K562 (cell line): ENCODE data around the gene MILR1. TPM values are rescaled to one million over a fixed set of nuclear protein-coding genes. Genes with fewer than 3 reads are reported as not detected.
A peak's percentile ranks its signal among the peaks of the same experiment; 100 is the strongest.

ENCODE experiments used
- BMI1 ChIP-seq: fragments of 150-350 bp; IDR thresholded peaks from 2 replicates; pipeline ENCODE4 v1.6.1; 2014; ENCODE audit warnings: low read length
- EZH2 ChIP-seq: IDR thresholded peaks from 2 replicates; pipeline ENCODE4 v1.6.1; 2012; ENCODE audit warnings: low read depth, mild to moderate bottlenecking, inconsistent platforms, low read length, borderline replicate concordance
- FUS ChIP-seq: fragments of 200-400 bp; formaldehyde crosslinking; optimal IDR thresholded peaks from 2 replicates; pipeline ENCODE3; 2017; ENCODE audit warnings: low read depth, low read length
- JUN ChIP-seq, 2 experiments: sonication (generic) in 1 of 2; formaldehyde crosslinking in 1 of 2; IDR thresholded peaks; 2 replicates each; pipeline versions ENCODE4 v1.6.1 to v1.8.0; 2012 to 2022; ENCODE audit warnings: borderline replicate concordance in 2 of 2, mild to moderate bottlenecking in 2 of 2, improper control_type of control experiment in 1 of 2, low read depth in 1 of 2, low read length in 1 of 2, missing genetic modification reagents in 1 of 2
- MTA3 ChIP-seq: fragments of 450-650 bp; formaldehyde crosslinking; IDR thresholded peaks from 2 replicates; pipeline ENCODE4 v1.6.1; 2017; ENCODE audit warnings: mild to moderate bottlenecking, borderline replicate concordance
- NR1H2 ChIP-seq: sonication (generic); formaldehyde crosslinking; IDR thresholded peaks from 2 replicates; pipeline ENCODE4 v1.4.0; 2020; ENCODE audit warnings: mild to moderate bottlenecking, missing genetic modification reagents
- POLR2B ChIP-seq: fragments of 450-650 bp; IDR thresholded peaks from 2 replicates; pipeline ENCODE4 v1.6.1; 2018; ENCODE audit warnings: low read depth; ENCODE audit not compliant: partially characterized antibody
- PRDM10 ChIP-seq: fragments of 450-650 bp; IDR thresholded peaks from 2 replicates; pipeline ENCODE4 v1.6.1; 2018; ENCODE audit not compliant: partially characterized antibody
- RBBP5 ChIP-seq: fragments of 200-600 bp; sonication (generic); IDR thresholded peaks from 2 replicates; pipeline ENCODE4 v1.6.1; 2012; ENCODE audit warnings: borderline replicate concordance, mild to moderate bottlenecking, low read length, control low read depth, inconsistent platforms; ENCODE audit not compliant: insufficient read depth, poor library complexity, severe bottlenecking
- SMARCC2 ChIP-seq: fragments of 450-650 bp; IDR thresholded peaks from 2 replicates; pipeline ENCODE4 v1.6.1; 2017; ENCODE audit warnings: antibody characterized with exemption, moderate library complexity, mild to moderate bottlenecking, low read depth
- SMARCE1 ChIP-seq: fragments of 450-650 bp; IDR thresholded peaks from 2 replicates; pipeline ENCODE4 v1.7.1; 2016; ENCODE audit warnings: mild to moderate bottlenecking
- SP1 ChIP-seq: sonication (generic); formaldehyde crosslinking; IDR thresholded peaks from 2 replicates; pipeline ENCODE4 v1.8.1; 2022; ENCODE audit warnings: mild to moderate bottlenecking, missing genetic modification reagents
- STAG1 ChIP-seq: sonication (generic); formaldehyde crosslinking; IDR thresholded peaks from 2 replicates; pipeline ENCODE4 v1.5.0; 2020; ENCODE audit warnings: missing genetic modification reagents, borderline replicate concordance
- ZBED1 ChIP-seq: IDR thresholded peaks from 2 replicates; pipeline ENCODE4 v1.6.1; 2014
- ZNF146 ChIP-seq: IDR thresholded peaks from one replicate; pipeline ENCODE4 v1.6.1; 2018; ENCODE audit warnings: missing compliant biosample characterization; ENCODE audit not compliant: unreplicated experiment
- ZNF41 ChIP-seq: fragments of 250-450 bp; sonication (Bioruptor Pico); conservative IDR thresholded peaks from 2 replicates; pipeline ENCODE4 v1.4.0; 2020; ENCODE audit warnings: mild to moderate bottlenecking
- ZNF668 ChIP-seq: fragments of 250-450 bp; sonication (Bioruptor Pico); IDR thresholded peaks from 2 replicates; pipeline ENCODE4 v1.8.0; 2022; ENCODE audit warnings: mild to moderate bottlenecking, inconsistent platforms
- polyA plus RNA-seq, 8 experiments: library from polyadenylated mRNA; depleted of rRNA in 4 of 8; stranded (reverse) in 5 of 8; unstranded in 3 of 8; fragments of >200 nt; fragmentation: Nextera tagmentation in 2 of 8; fragmentation: Illumina TruSeq in 1 of 8; extraction: Ambion mirVana in 2 of 8; extraction: Trizol in 1 of 8; gene quantifications; 2 replicates each; pipeline versions ENCODE4 v1.2.1 to v1.2.3, GENCODE V29; 2011 to 2014; ENCODE audit warnings: inconsistent platforms in 1 of 8, missing spikeins in 1 of 8
- total RNA-seq, 7 experiments: library from RNA; depleted of rRNA in 6 of 7; stranded (reverse); fragments of >200 nt in 6 of 7; fragmentation: Illumina TruSeq in 2 of 7; extraction: Trizol in 2 of 7; gene quantifications; 2 replicates each; pipeline versions ENCODE4 v1.2.1 to v1.2.3, GENCODE V29; 2011 to 2021; ENCODE audit warnings: low replicate concordance in 1 of 7
- TF ChIP-seq, protein P1 (sequence below): fragments of 450-650 bp; formaldehyde crosslinking; IDR thresholded peaks from 2 replicates; pipeline ENCODE4 v1.4.0; 2020; ENCODE audit warnings: mild to moderate bottlenecking
- TF ChIP-seq, protein P2 (sequence below), 3 experiments: fragments of 200-800 bp in 1 of 3; fragments of 250-450 bp in 1 of 3; fragments of 450-650 bp in 1 of 3; sonication (Bioruptor Pico) in 1 of 3; sonication (Bioruptor generic) in 1 of 3; formaldehyde crosslinking in 1 of 3; IDR thresholded peaks; 2 replicates each; pipeline versions ENCODE4 v1.6.1 to v1.8.0; 2016 to 2022; ENCODE audit warnings: mild to moderate bottlenecking in 2 of 3, missing genetic modification characterization in 2 of 3, missing compliant biosample characterization in 1 of 3, moderate library complexity in 1 of 3

The MILR1 gene
- total and polyA plus RNA-seq, 9 of the 15 experiments (the other 6 are each of a cell fraction or from before 2014, with no cell fraction given): 3.8 to 14.1 (median 7.1) TPM

GRCh38 chr17:64506576-64507412, 57.9 kb downstream of the MILR1 start, which contains the start of gene CEP95 (continued):
- TF ChIP-seq, protein P1, sequence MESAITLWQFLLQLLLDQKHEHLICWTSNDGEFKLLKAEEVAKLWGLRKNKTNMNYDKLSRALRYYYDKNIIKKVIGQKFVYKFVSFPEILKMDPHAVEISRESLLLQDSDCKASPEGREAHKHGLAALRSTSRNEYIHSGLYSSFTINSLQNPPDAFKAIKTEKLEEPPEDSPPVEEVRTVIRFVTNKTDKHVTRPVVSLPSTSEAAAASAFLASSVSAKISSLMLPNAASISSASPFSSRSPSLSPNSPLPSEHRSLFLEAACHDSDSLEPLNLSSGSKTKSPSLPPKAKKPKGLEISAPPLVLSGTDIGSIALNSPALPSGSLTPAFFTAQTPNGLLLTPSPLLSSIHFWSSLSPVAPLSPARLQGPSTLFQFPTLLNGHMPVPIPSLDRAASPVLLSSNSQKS (CRISPR knock-in tag): no peak
- TF ChIP-seq SMARCC2: no peak
- TF ChIP-seq ZBED1: no peak
- TF ChIP-seq RBBP5: peak; percentile 93
- peak; percentile 37; the same call in 1 of the 2 replicates for TF ChIP-seq STAG1 (CRISPR knock-in tag)
- no peak for TF ChIP-seq JUN (IDR thresholded peaks at IDR 0.05; ENCODE audit: borderline replicate concordance, low read depth, low read length)
- TF ChIP-seq JUN (CRISPR knock-in tag; IDR thresholded peaks at IDR 0.05; ENCODE audit: borderline replicate concordance): peak; percentile 82
- TF ChIP-seq, protein P2, sequence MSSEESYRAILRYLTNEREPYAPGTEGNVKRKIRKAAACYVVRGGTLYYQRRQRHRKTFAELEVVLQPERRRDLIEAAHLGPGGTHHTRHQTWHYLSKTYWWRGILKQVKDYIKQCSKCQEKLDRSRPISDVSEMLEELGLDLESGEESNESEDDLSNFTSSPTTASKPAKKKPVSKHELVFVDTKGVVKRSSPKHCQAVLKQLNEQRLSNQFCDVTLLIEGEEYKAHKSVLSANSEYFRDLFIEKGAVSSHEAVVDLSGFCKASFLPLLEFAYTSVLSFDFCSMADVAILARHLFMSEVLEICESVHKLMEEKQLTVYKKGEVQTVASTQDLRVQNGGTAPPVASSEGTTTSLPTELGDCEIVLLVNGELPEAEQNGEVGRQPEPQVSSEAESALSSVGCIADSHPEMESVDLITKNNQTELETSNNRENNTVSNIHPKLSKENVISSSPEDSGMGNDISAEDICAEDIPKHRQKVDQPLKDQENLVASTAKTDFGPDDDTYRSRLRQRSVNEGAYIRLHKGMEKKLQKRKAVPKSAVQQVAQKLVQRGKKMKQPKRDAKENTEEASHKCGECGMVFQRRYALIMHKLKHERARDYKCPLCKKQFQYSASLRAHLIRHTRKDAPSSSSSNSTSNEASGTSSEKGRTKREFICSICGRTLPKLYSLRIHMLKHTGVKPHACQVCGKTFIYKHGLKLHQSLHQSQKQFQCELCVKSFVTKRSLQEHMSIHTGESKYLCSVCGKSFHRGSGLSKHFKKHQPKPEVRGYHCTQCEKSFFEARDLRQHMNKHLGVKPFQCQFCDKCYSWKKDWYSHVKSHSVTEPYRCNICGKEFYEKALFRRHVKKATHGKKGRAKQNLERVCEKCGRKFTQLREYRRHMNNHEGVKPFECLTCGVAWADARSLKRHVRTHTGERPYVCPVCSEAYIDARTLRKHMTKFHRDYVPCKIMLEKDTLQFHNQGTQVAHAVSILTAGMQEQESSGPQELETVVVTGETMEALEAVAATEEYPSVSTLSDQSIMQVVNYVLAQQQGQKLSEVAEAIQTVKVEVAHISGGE (CRISPR knock-in tag; IDR thresholded peaks at IDR 0.05): peak; percentile 66 to 90 (median 72); a peak in 5 of 6 replicates
- TF ChIP-seq FUS: no peak
- no peak for TF ChIP-seq EZH2
- TF ChIP-seq MTA3: peak; percentile 34
- TF ChIP-seq SP1 (CRISPR knock-in tag): peak; percentile 87; the same call in 1 of the 2 replicates
- 0 out of 2 replicates have a peak, but pooled peaks have one; percentile 23 for TF ChIP-seq BMI1
- no peak for TF ChIP-seq ZNF146 (CRISPR knock-in tag)
- no peak for TF ChIP-seq ZNF668
- peak; percentile 80 for TF ChIP-seq PRDM10
- TF ChIP-seq ZNF41 (CRISPR knock-in tag): no peak
- TF ChIP-seq NR1H2 (CRISPR knock-in tag): 0 out of 2 replicates have a peak, but pooled peaks have one; percentile 87
- TF ChIP-seq SMARCE1: no peak
- TF ChIP-seq POLR2B: peak; percentile 79
